ENCODE measurements around the gene SLC9A2.

The SLC9A2 gene

GRCh38 chr2:102672107-102672776 lies 52.9 kb downstream of the SLC9A2 start:
- no peak for DNase-seq (ENCODE audit: low spot score)

GRCh38 chr2:102674370-102674769 lies 55.0 kb downstream of the SLC9A2 start:
- no peak for DNase-seq (ENCODE audit: low spot score)

GRCh38 chr2:102674836-102675235 lies 55.5 kb downstream of the SLC9A2 start:
- DNase-seq (ENCODE audit: low spot score), result no peak

- no peak for DNase-seq (ENCODE audit: low spot score)
These were observed 58.2 kb downstream of the SLC9A2 start for GRCh38 chr2:102677244-102678215.

GRCh38 chr2:102678442-102678841 lies 59.1 kb downstream of the SLC9A2 start:
- DNase-seq (ENCODE audit: low spot score), result no peak

- no peak for DNase-seq (ENCODE audit: low spot score)
These were observed 67.4 kb downstream of the SLC9A2 start for GRCh38 chr2:102686479-102687439.

- DNase-seq (ENCODE audit: low spot score), result no peak
These were observed 70.7 kb downstream of the SLC9A2 start for GRCh38 chr2:102690012-102690411.

GRCh38 chr2:102696463-102696862 lies 77.1 kb downstream of the SLC9A2 start:
- no peak for DNase-seq (ENCODE audit: low spot score)

GRCh38 chr2:102698369-102699111 lies 79.2 kb downstream of the SLC9A2 start:
- no peak for DNase-seq (ENCODE audit: low spot score)

- DNase-seq (ENCODE audit: low spot score), result no peak
These were observed 84.0 kb downstream of the SLC9A2 start for GRCh38 chr2:102703305-102703704.

GRCh38 chr2:102703748-102704147 lies 84.4 kb downstream of the SLC9A2 start:
- peak; percentile 28 for DNase-seq (ENCODE audit: low spot score)

GRCh38 chr2:102704531-102704930 lies 85.2 kb downstream of the SLC9A2 start:
- no peak for DNase-seq (ENCODE audit: low spot score)

- DNase-seq (ENCODE audit: low spot score), result no peak
These were observed 88.7 kb downstream of the SLC9A2 start for GRCh38 chr2:102707796-102708695.

GRCh38 chr2:102708847-102709559 lies 89.7 kb downstream of the SLC9A2 start:
- no peak for DNase-seq (ENCODE audit: low spot score)

GRCh38 chr2:102717308-102718018 lies 98.1 kb downstream of the SLC9A2 start:
- DNase-seq (ENCODE audit: low spot score), result no peak

- no peak for DNase-seq (ENCODE audit: low spot score)
These were observed 99.3 kb downstream of the SLC9A2 start for GRCh38 chr2:102718387-102719316.

GRCh38 chr2:102724016-102724490 lies 104.7 kb downstream of the SLC9A2 start:
- DNase-seq (ENCODE audit: low spot score), result no peak

- DNase-seq (ENCODE audit: low spot score), result no peak
These were observed 105.2 kb downstream of the SLC9A2 start for GRCh38 chr2:102724553-102724952.
